IMR-90 (cell line): ENCODE results near the gene PARD3. TPM values are rescaled to one million over a fixed set of nuclear protein-coding genes. Genes with fewer than 3 reads are reported as not detected.

Experiments
- ATAC-seq: fragments of 200-7000 bp; cut with Tn5 transposase; 2 replicates; pipeline ENCODE4 v1.9.1; 2020; ENCODE audit warnings: low read depth, mild to moderate bottlenecking, moderate library complexity
- BruUV-seq: library from RNA; stranded (reverse); fragments of 400-500 nt; replicated peaks from 2 replicates; lab custom pipeline; 2021; lab: Mats Ljungman, UMichigan
- CTCF ChIA-PET: fragments of 300-600 bp; formaldehyde crosslinking; extraction: SDS; loops from one replicate; lab custom pipeline; 2021; ENCODE audit warnings: antibody characterized with exemption; lab: Yijun Ruan, JAX
- POLR2A ChIA-PET: fragments of 300-600 bp; sonication (Branson Sonifier 250); formaldehyde crosslinking; loops from one replicate; lab custom pipeline; 2022; ENCODE audit warnings: antibody characterized with exemption; ENCODE audit not compliant: unreplicated experiment; lab: Charles Lee
- DNase-seq: peaks from one replicate; pipeline ENCODE4 v3.0.0; 2013
- H2AFZ ChIP-seq: replicated peaks from 2 replicates; pipeline ENCODE3; 2013; ENCODE audit warnings: low read length, mild to moderate bottlenecking; ENCODE audit not compliant: poor library complexity
- H2AK5ac ChIP-seq: 2 replicates; pipeline ENCODE4 v1.6.1; 2013; ENCODE audit warnings: low read depth, low read length, inconsistent platforms
- H2AK9ac ChIP-seq: replicated peaks from 2 replicates; pipeline ENCODE3; 2013; ENCODE audit warnings: mild to moderate bottlenecking, low read depth, low read length, moderate library complexity; ENCODE audit not compliant: poor library complexity
- H2BK120ac ChIP-seq: 2 replicates; pipeline ENCODE4 v1.6.1; 2013; ENCODE audit warnings: low read depth, low read length, inconsistent platforms
- H2BK15ac ChIP-seq: 3 replicates; pipeline ENCODE4 v1.6.1; 2013; ENCODE audit warnings: low read depth, low read length, inconsistent platforms
- H2BK20ac ChIP-seq: 2 replicates; pipeline ENCODE4 v1.6.1; 2013; ENCODE audit warnings: low read depth, mild to moderate bottlenecking, inconsistent platforms, low read length, moderate library complexity
- H2BK5ac ChIP-seq: 2 replicates; pipeline ENCODE4 v1.6.1; 2013; ENCODE audit warnings: mild to moderate bottlenecking, low read depth, low read length, inconsistent platforms; ENCODE audit not compliant: poor library complexity, severe bottlenecking
- H3K14ac ChIP-seq: replicated peaks from 2 replicates; pipeline ENCODE4 v1.6.1; 2013; ENCODE audit warnings: low read depth, low read length, inconsistent platforms
- H3K18ac ChIP-seq: 2 replicates; pipeline ENCODE4 v1.6.1; 2013; ENCODE audit warnings: low read depth, low read length, control low read depth
- H3K23ac ChIP-seq: 2 replicates; pipeline ENCODE4 v1.6.1; 2013; ENCODE audit warnings: low read depth, low read length, inconsistent platforms
- H3K27ac ChIP-seq: 2 replicates; pipeline ENCODE4 v1.5.1; 2013; ENCODE audit warnings: mild to moderate bottlenecking, control low read depth, low read length; ENCODE audit not compliant: insufficient read depth
- H3K27me3 ChIP-seq: 2 replicates; pipeline ENCODE4 v1.6.1; 2013; ENCODE audit warnings: low read length; ENCODE audit not compliant: control insufficient read depth, insufficient read depth
- H3K36me3 ChIP-seq: 2 replicates; pipeline ENCODE4 v1.6.1; 2013; ENCODE audit warnings: low read length, mixed read lengths; ENCODE audit not compliant: control insufficient read depth, insufficient read depth
- H3K4ac ChIP-seq: 2 replicates; pipeline ENCODE4 v1.6.1; 2013; ENCODE audit warnings: low read depth, low read length, inconsistent platforms
- H3K4me1 ChIP-seq: 2 replicates; pipeline ENCODE4 v1.6.1; 2013; ENCODE audit warnings: low read length, mixed read lengths; ENCODE audit not compliant: control insufficient read depth, insufficient read depth
- H3K4me2 ChIP-seq: 2 replicates; pipeline ENCODE4 v1.6.1; 2013; ENCODE audit warnings: low read depth, mild to moderate bottlenecking, control low read depth, low read length, moderate library complexity
- H3K4me3 ChIP-seq: 2 replicates; pipeline ENCODE4 v1.5.1; 2013; ENCODE audit warnings: low read depth, mild to moderate bottlenecking, control low read depth, low read length, moderate library complexity; ENCODE audit not compliant: insufficient read depth
- H3K56ac ChIP-seq: 2 replicates; pipeline ENCODE4 v1.6.1; 2013; ENCODE audit warnings: low read length, inconsistent platforms; ENCODE audit not compliant: insufficient read depth; ENCODE audit errors: extremely low read depth
- H3K79me1 ChIP-seq, 2 experiments: 2 replicates each; pipeline ENCODE4 v1.6.1; 2013; ENCODE audit warnings: low read length in 2 of 2, inconsistent platforms in 1 of 2, low read depth in 1 of 2
- H3K9ac ChIP-seq: 2 replicates; pipeline ENCODE4 v1.6.1; 2013; ENCODE audit warnings: low read depth, low read length, control low read depth
- H3K9me1 ChIP-seq: 2 replicates; pipeline ENCODE4 v1.6.1; 2013; ENCODE audit warnings: low read length, inconsistent platforms; ENCODE audit not compliant: insufficient read depth
- H3K9me3 ChIP-seq: 2 replicates; pipeline ENCODE4 v1.6.1; 2013; ENCODE audit warnings: low read length; ENCODE audit not compliant: control insufficient read depth, insufficient read depth
- H4K20me1 ChIP-seq: 2 replicates; pipeline ENCODE4 v1.6.1; 2013; ENCODE audit warnings: low read length, inconsistent platforms; ENCODE audit not compliant: insufficient read depth
- H4K5ac ChIP-seq: 2 replicates; pipeline ENCODE4 v1.6.1; 2013; ENCODE audit warnings: mild to moderate bottlenecking, low read depth, low read length, control low read depth
- H4K8ac ChIP-seq, 2 experiments: 2 replicates each; pipeline ENCODE4 v1.6.1; 2013; ENCODE audit warnings: low read depth in 2 of 2, low read length in 2 of 2, control low read depth in 1 of 2, inconsistent platforms in 1 of 2
- H4K91ac ChIP-seq: 2 replicates; pipeline ENCODE4 v1.6.1; 2013; ENCODE audit warnings: low read depth, low read length, inconsistent platforms; ENCODE audit not compliant: insufficient read depth
- SMC3 ChIP-seq: fragments of 150-350 bp; IDR thresholded peaks from 2 replicates; pipeline ENCODE4 v1.6.1; 2016; ENCODE audit warnings: low read depth, mild to moderate bottlenecking, antibody characterized with exemption, low read length, moderate library complexity
- USF2 ChIP-seq: fragments of 150-350 bp; IDR thresholded peaks from 2 replicates; pipeline ENCODE4 v1.6.1; 2017; ENCODE audit warnings: mild to moderate bottlenecking, antibody characterized with exemption, low read length, low read depth
- whole genome bisulfite sequencing, 2 experiments: methylation state at CpG; one replicate each; pipeline versions ENCODE4 v1.1.5 to v1.1.7; 2013; ENCODE audit warnings: missing lambda C conversion rate in 2 of 2; ENCODE audit not compliant: insufficient read length in 1 of 2; ENCODE audit errors: extremely low coverage in 2 of 2; 5-methylcytosine and 5-hydroxymethylcytosine counted together
- dilution Hi-C: fragments of 300-500 bp; cut with HindIII; formaldehyde crosslinking; loops from one replicate; pipeline ENCODE4 v1.14.3; 2018; ENCODE audit warnings: low sequenced_read_pairs; ENCODE audit not compliant: unreplicated experiment
- in situ Hi-C: fragments of 300-500 bp; cut with MboI; formaldehyde crosslinking; loops from 3 replicates; pipeline ENCODE4 v1.14.3; 2019; ENCODE audit warnings: low sequenced_read_pairs, inconsistent platforms, mixed read lengths
- intact Hi-C: fragments of 100-400 bp; cut with micrococcal nuclease; formaldehyde crosslinking; loops from 2 replicates; pipeline ENCODE4 v1.10.0; 2022
- polyA plus RNA-seq, 3 experiments: library from polyadenylated mRNA; depleted of rRNA; stranded (reverse); fragments of >200 nt; gene quantifications; 2 replicates each; pipeline ENCODE4 v1.2.3, GENCODE V29; 2012; ENCODE audit warnings: low replicate concordance in 1 of 3
- total RNA-seq: library from RNA; depleted of rRNA; stranded (reverse); fragments of >200 nt; gene quantifications from 2 replicates; pipeline ENCODE4 v1.2.3, GENCODE V29; 2012

PARD3 gene
- total and polyA plus RNA-seq, 2 of the 4 experiments (the other 2 are of a cell fraction), result 14.6 to 37.5 TPM

GRCh38 chr10:34624323-34625153 is 190.6 kb downstream of the PARD3 start:
- H2AK5ac ChIP-seq, result no peak overlapping the region
- no peak overlapping the region for H2BK15ac ChIP-seq
- TF ChIP-seq USF2, result no peak
- TF ChIP-seq SMC3, result no peak
- H3K4me3 ChIP-seq, result no peak overlapping the region
- H2BK5ac ChIP-seq, result no peak overlapping the region
- H4K20me1 ChIP-seq, result no peaks in the 10 kb centered on the region; the same call in 1 of the 2 replicates
- in situ Hi-C loops (loop anchor here (25.0 kb wide), 1 partner anchor 837 kb away; no protein-coding TSS in a partner anchor), intact Hi-C loops (loop anchor here (10.0 kb wide), 1 partner anchor 250 kb away; no protein-coding TSS in a partner anchor), dilution Hi-C loops (no loop called here)
- no peak overlapping the region for H3K18ac ChIP-seq
- no peaks in the 10 kb centered on the region for H3K9me3 ChIP-seq
- no peak overlapping the region for H2AFZ ChIP-seq
- peaks cover 7 to 23% of the 10 kb centered on the region in 2 experiments; a peak in 3 of 4 replicates for H3K79me1 ChIP-seq
- H2BK20ac ChIP-seq, result no peak overlapping the region
- H3K56ac ChIP-seq, result no peak overlapping the region
- H3K27me3 ChIP-seq, result no peaks in the 10 kb centered on the region
- no peak for DNase-seq
- H3K4me1 ChIP-seq, result no peaks in the 10 kb centered on the region
- no peak overlapping the region for H3K9ac ChIP-seq
- H3K9me1 ChIP-seq, result peaks cover 9% of the 10 kb centered on the region; the same call in 1 of the 2 replicates
- no peak overlapping the region for H3K4ac ChIP-seq
- H3K27ac ChIP-seq, result no peak overlapping the region
- no peak overlapping the region for H4K5ac ChIP-seq
- H4K8ac ChIP-seq, result no peak overlapping the region
- WGBS, 2 experiments, result 95% methylated on average over 4 of the region's 12 CpGs; no CpG with 5 or more reads in 1 of the 2 experiments
- H3K4me2 ChIP-seq, result no peak overlapping the region
- H3K14ac ChIP-seq, result no peak overlapping the region
- no peak overlapping the region for H2BK120ac ChIP-seq
- H3K36me3 ChIP-seq, result no peaks in the 10 kb centered on the region
- H2AK9ac ChIP-seq, result no peak overlapping the region
- CTCF ChIA-PET, result no interaction called here
- BruUV-seq, result no TSS peak
- no peak for ATAC-seq
- no peak overlapping the region for H3K23ac ChIP-seq
- no peak overlapping the region for H4K91ac ChIP-seq
- POLR2A ChIA-PET, result no interaction called here
